Measurements from ENCODE around the gene CAMP.

CAMP gene

DNA sequence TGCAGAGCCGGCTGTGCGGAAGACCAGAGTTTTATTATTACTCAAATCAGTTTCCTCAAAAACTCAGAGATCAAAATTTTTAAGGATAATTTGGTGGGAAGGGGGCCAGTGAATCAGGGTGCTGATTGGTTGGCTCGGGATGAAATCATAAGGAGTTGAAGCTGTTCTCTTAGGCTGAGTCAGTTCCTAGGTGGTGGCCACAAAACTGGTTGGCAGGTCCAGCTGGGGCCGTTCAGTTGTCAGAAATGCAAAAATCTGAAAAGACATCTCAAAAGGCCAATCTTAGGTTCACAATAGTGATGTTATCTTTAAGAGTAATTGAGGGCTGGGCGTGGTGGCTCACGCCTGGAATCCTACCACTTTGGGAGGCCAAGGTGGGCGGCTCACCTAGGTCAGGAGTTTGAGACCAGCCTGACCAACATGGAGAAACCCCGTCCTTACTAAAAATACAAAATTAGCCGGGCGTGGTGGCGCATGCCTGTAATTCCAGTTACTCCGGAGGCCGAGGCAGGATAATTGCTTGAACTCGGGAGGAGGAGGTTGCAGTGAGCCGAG is 15.3 kb downstream of the CAMP start:
- Histone ChIP-seq H3K36me3 (ENCODE audit: control insufficient read depth in 1 of 2, insufficient read depth in 2 of 2, low read length in 2 of 2) (no peaks in the 10 kb centered on the region), H3K27ac (ENCODE audit: low read length) (no peak overlapping the region), H3K4me1 (ENCODE audit: control insufficient read depth in 1 of 2, insufficient read depth in 2 of 2, low read length in 2 of 2) (peaks cover 0 to 5% of the 10 kb centered on the region in 2 donors), H3K4me3 (ENCODE audit: low read depth in 1 of 2, low read length in 2 of 2) (no peak overlapping the region), H3K9me3 (ENCODE audit: control insufficient read depth in 1 of 2, low read length in 2 of 2) (no peaks in the 10 kb centered on the region), H3K27me3 (ENCODE audit: low read depth, low read length) (no peaks in the 10 kb centered on the region)

GRCh38 chr3:48240000-48240963 is 17.0 kb downstream of the CAMP start:
- no peaks in the 10 kb centered on the region for H3K27me3 ChIP-seq (ENCODE audit: low read depth, low read length)
- H3K4me3 ChIP-seq (ENCODE audit: low read depth in 1 of 2, low read length in 2 of 2) = peak overlapping the region; percentile 87 to 94
- peaks cover 0 to 5% of the 10 kb centered on the region in 2 donors for H3K4me1 ChIP-seq (ENCODE audit: control insufficient read depth in 1 of 2, insufficient read depth in 2 of 2, low read length in 2 of 2)
- H3K27ac ChIP-seq (ENCODE audit: low read length) = peak overlapping the region; percentile 31
- H3K36me3 ChIP-seq (ENCODE audit: control insufficient read depth in 1 of 2, insufficient read depth in 2 of 2, low read length in 2 of 2) = no peaks in the 10 kb centered on the region
- no peaks in the 10 kb centered on the region for H3K9me3 ChIP-seq (ENCODE audit: control insufficient read depth in 1 of 2, low read length in 2 of 2)

GRCh38 chr3:48241796-48242455 is 18.6 kb downstream of the CAMP start:
- H3K36me3 ChIP-seq (ENCODE audit: control insufficient read depth in 1 of 2, insufficient read depth in 2 of 2, low read length in 2 of 2) = no peaks in the 10 kb centered on the region
- H3K4me1 ChIP-seq (ENCODE audit: control insufficient read depth in 1 of 2, insufficient read depth in 2 of 2, low read length in 2 of 2) = peaks cover 0 to 5% of the 10 kb centered on the region in 2 donors
- H3K27ac ChIP-seq (ENCODE audit: low read length) = no peak overlapping the region
- no peaks in the 10 kb centered on the region for H3K27me3 ChIP-seq (ENCODE audit: low read depth, low read length)
- H3K4me3 ChIP-seq (ENCODE audit: low read depth in 1 of 2, low read length in 2 of 2) = peak overlapping the region in 1 of 2 donors; percentile 94
- H3K9me3 ChIP-seq (ENCODE audit: control insufficient read depth in 1 of 2, low read length in 2 of 2) = no peaks in the 10 kb centered on the region

GRCh38 chr3:48243886-48244285 is 20.6 kb downstream of the CAMP start:
- no peaks in the 10 kb centered on the region for H3K27me3 ChIP-seq (ENCODE audit: low read depth, low read length)
- no peaks in the 10 kb centered on the region for H3K9me3 ChIP-seq (ENCODE audit: control insufficient read depth in 1 of 2, low read length in 2 of 2)
- peaks cover 0 to 5% of the 10 kb centered on the region in 2 donors for H3K4me1 ChIP-seq (ENCODE audit: control insufficient read depth in 1 of 2, insufficient read depth in 2 of 2, low read length in 2 of 2)
- peaks cover 0 to 6% of the 10 kb centered on the region in 2 donors for H3K36me3 ChIP-seq (ENCODE audit: control insufficient read depth in 1 of 2, insufficient read depth in 2 of 2, low read length in 2 of 2)
- no peak overlapping the region for H3K4me3 ChIP-seq (ENCODE audit: low read depth in 1 of 2, low read length in 2 of 2)
- no peak overlapping the region for H3K27ac ChIP-seq (ENCODE audit: low read length)

GRCh38 chr3:48244461-48244860 is 21.2 kb downstream of the CAMP start:
- Histone ChIP-seq H3K27me3 (ENCODE audit: low read depth, low read length) (no peaks in the 10 kb centered on the region), H3K36me3 (ENCODE audit: control insufficient read depth in 1 of 2, insufficient read depth in 2 of 2, low read length in 2 of 2) (peaks cover 0 to 8% of the 10 kb centered on the region in 2 donors), H3K9me3 (ENCODE audit: control insufficient read depth in 1 of 2, low read length in 2 of 2) (no peaks in the 10 kb centered on the region), H3K4me3 (ENCODE audit: low read depth in 1 of 2, low read length in 2 of 2) (no peak overlapping the region), H3K4me1 (ENCODE audit: control insufficient read depth in 1 of 2, insufficient read depth in 2 of 2, low read length in 2 of 2) (peaks cover 0 to 5% of the 10 kb centered on the region in 2 donors), H3K27ac (ENCODE audit: low read length) (no peak overlapping the region)

GRCh38 chr3:48245136-48245535 is 21.8 kb downstream of the CAMP start:
- Histone ChIP-seq H3K27me3 (ENCODE audit: low read depth, low read length) (no peaks in the 10 kb centered on the region), H3K36me3 (ENCODE audit: control insufficient read depth in 1 of 2, insufficient read depth in 2 of 2, low read length in 2 of 2) (peaks cover 0 to 12% of the 10 kb centered on the region in 2 donors), H3K27ac (ENCODE audit: low read length) (no peak overlapping the region), H3K4me1 (ENCODE audit: control insufficient read depth in 1 of 2, insufficient read depth in 2 of 2, low read length in 2 of 2) (peaks cover 0 to 5% of the 10 kb centered on the region in 2 donors), H3K9me3 (ENCODE audit: control insufficient read depth in 1 of 2, low read length in 2 of 2) (no peaks in the 10 kb centered on the region), H3K4me3 (ENCODE audit: low read depth in 1 of 2, low read length in 2 of 2) (no peak overlapping the region)

GRCh38 chr3:48247401-48247811 is 24.1 kb downstream of the CAMP start:
- no peaks in the 10 kb centered on the region for H3K9me3 ChIP-seq (ENCODE audit: control insufficient read depth in 1 of 2, low read length in 2 of 2)
- H3K4me3 ChIP-seq (ENCODE audit: low read depth in 1 of 2, low read length in 2 of 2) = no peak overlapping the region
- H3K27ac ChIP-seq (ENCODE audit: low read length) = no peak overlapping the region
- no peaks in the 10 kb centered on the region for H3K4me1 ChIP-seq (ENCODE audit: control insufficient read depth in 1 of 2, insufficient read depth in 2 of 2, low read length in 2 of 2)
- no peaks in the 10 kb centered on the region for H3K27me3 ChIP-seq (ENCODE audit: low read depth, low read length)
- H3K36me3 ChIP-seq (ENCODE audit: control insufficient read depth in 1 of 2, insufficient read depth in 2 of 2, low read length in 2 of 2) = peaks cover 0 to 12% of the 10 kb centered on the region in 2 donors

DNA sequence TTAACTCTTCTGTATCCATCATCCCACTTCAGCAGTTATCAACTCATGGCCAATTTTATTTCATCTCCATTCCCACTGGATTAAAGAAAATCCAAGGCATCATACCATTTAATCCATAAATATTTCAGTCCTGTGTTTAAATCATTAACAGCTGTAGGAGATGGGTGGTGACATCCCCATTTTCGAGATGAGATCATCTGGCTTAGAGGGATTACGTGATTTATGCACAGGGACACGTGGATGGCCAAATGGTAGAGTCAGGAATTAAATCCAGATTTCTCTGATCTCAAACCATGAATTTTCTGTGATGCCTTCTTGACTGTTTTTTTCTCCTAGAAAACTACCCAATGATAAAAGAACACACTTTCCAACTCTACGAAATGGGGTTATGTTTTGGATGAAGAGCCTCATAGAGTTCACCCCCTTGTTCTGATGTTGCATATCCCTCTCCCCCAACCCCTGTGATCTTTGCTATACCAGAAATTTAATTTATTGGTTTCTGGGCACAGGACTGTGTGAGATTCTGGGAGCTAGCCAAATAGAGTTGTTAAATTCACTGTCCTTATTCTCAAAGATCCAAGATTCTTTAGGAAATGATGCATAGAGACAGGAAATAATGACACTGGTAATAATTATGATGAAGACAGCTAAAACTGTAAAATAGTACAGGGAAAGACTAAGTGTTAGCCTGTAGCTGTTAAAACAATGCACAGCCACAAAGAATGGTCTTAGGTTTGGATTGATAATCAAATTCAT is 25.0 kb downstream of the CAMP start:
- no peaks in the 10 kb centered on the region for H3K4me1 ChIP-seq (ENCODE audit: control insufficient read depth in 1 of 2, insufficient read depth in 2 of 2, low read length in 2 of 2)
- H3K27ac ChIP-seq (ENCODE audit: low read length) = no peak overlapping the region
- no peaks in the 10 kb centered on the region for H3K9me3 ChIP-seq (ENCODE audit: control insufficient read depth in 1 of 2, low read length in 2 of 2)
- H3K36me3 ChIP-seq (ENCODE audit: control insufficient read depth in 1 of 2, insufficient read depth in 2 of 2, low read length in 2 of 2) = peaks cover 0 to 12% of the 10 kb centered on the region in 2 donors
- no peaks in the 10 kb centered on the region for H3K27me3 ChIP-seq (ENCODE audit: low read depth, low read length)
- H3K4me3 ChIP-seq (ENCODE audit: low read depth in 1 of 2, low read length in 2 of 2) = no peak overlapping the region

- H3K9me3 ChIP-seq (ENCODE audit: control insufficient read depth in 1 of 2, low read length in 2 of 2) = no peaks in the 10 kb centered on the region
- H3K27me3 ChIP-seq (ENCODE audit: low read depth, low read length) = no peaks in the 10 kb centered on the region
- no peaks in the 10 kb centered on the region for H3K4me1 ChIP-seq (ENCODE audit: control insufficient read depth in 1 of 2, insufficient read depth in 2 of 2, low read length in 2 of 2)
- peaks cover 5 to 22% of the 10 kb centered on the region in 2 donors for H3K36me3 ChIP-seq (ENCODE audit: control insufficient read depth in 1 of 2, insufficient read depth in 2 of 2, low read length in 2 of 2)
- no peak overlapping the region for H3K4me3 ChIP-seq (ENCODE audit: low read depth in 1 of 2, low read length in 2 of 2)
- no peak overlapping the region for H3K27ac ChIP-seq (ENCODE audit: low read length)
Measured at GRCh38 chr3:48256557-48256956, 33.3 kb downstream of the CAMP start.

DNA sequence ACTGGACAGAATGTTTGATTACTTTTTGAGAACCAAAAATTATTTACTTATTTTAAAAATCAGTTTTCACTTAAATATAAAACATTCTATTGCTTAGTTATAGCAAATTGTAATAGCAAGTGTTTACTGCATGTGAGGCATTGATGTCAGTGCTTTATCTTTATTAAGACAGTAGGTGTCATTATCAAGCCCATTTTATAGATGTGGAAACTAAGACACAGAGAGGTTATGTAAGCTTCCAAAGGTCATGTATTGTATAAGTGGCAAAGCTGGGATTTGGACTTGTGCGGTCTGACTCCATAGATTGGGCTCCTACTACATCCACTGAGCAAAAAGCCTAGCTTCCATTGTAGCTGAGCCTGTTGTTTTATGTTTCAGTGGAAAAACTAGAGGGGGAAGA is 35.2 kb downstream of the CAMP start:
- no peaks in the 10 kb centered on the region for H3K27me3 ChIP-seq (ENCODE audit: low read depth, low read length)
- H3K4me3 ChIP-seq (ENCODE audit: low read depth in 1 of 2, low read length in 2 of 2) = no peak overlapping the region
- no peaks in the 10 kb centered on the region for H3K9me3 ChIP-seq (ENCODE audit: control insufficient read depth in 1 of 2, low read length in 2 of 2)
- no peak overlapping the region for H3K27ac ChIP-seq (ENCODE audit: low read length)
- peaks cover 5 to 26% of the 10 kb centered on the region in 2 donors for H3K36me3 ChIP-seq (ENCODE audit: control insufficient read depth in 1 of 2, insufficient read depth in 2 of 2, low read length in 2 of 2)
- no peaks in the 10 kb centered on the region for H3K4me1 ChIP-seq (ENCODE audit: control insufficient read depth in 1 of 2, insufficient read depth in 2 of 2, low read length in 2 of 2)

DNA sequence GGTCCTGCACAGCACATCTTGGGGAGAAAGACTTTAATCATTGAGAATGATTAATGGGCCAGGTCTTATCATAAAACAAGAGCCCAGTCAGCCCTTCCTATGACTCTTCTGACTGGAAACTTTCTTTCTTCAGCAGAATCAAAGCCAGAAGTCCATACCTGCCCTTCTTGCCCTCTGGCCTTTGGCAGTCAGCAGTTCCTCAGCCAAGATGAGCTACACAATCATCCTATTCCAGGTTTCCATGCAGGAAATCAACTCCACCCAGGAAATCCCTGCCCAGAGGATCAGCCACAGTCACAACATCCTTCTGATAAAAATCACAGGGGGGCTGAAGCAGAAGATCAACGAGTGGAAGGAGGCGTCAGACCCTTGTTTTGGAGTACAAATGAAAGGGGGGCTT is 44.5 kb downstream of the CAMP start:
- H3K27me3 ChIP-seq (ENCODE audit: low read depth, low read length) = no peaks in the 10 kb centered on the region
- H3K27ac ChIP-seq (ENCODE audit: low read length) = peak overlapping the region; percentile 30
- H3K9me3 ChIP-seq (ENCODE audit: control insufficient read depth in 1 of 2, low read length in 2 of 2) = no peaks in the 10 kb centered on the region
- H3K4me3 ChIP-seq (ENCODE audit: low read depth in 1 of 2, low read length in 2 of 2) = no peak overlapping the region
- no peaks in the 10 kb centered on the region for H3K4me1 ChIP-seq (ENCODE audit: control insufficient read depth in 1 of 2, insufficient read depth in 2 of 2, low read length in 2 of 2)
- peaks cover 0 to 31% of the 10 kb centered on the region in 2 donors for H3K36me3 ChIP-seq (ENCODE audit: control insufficient read depth in 1 of 2, insufficient read depth in 2 of 2, low read length in 2 of 2)
